H7 (cell line): ENCODE results near the gene IFNL4. TPM values are rescaled to one million over a fixed set of nuclear protein-coding genes. Genes with fewer than 3 reads are reported as not detected.
"Not testable (repeated sequence)": the region's sequence is repeated elsewhere in the genome, so short reads cannot be mapped to it uniquely, and the experiment has no call there.

Experiments used
- DNase-seq: peaks from one replicate; pipeline ENCODE4 v3.0.0; 2012
- H3K27me3 ChIP-seq: 2 replicates; pipeline ENCODE4 v1.6.0; 2011; ENCODE audit warnings: mild to moderate bottlenecking, low read length; ENCODE audit not compliant: control insufficient read depth, insufficient read depth
- H3K36me3 ChIP-seq: replicated peaks from 2 replicates; pipeline ENCODE4 v1.5.1; 2011; ENCODE audit warnings: low read length; ENCODE audit not compliant: control insufficient read depth, insufficient read depth
- H3K4me3 ChIP-seq: 2 replicates; pipeline ENCODE4 v1.5.1; 2011; ENCODE audit warnings: low read depth, mild to moderate bottlenecking, control low read depth, low read length, moderate library complexity; ENCODE audit not compliant: insufficient read depth
- total RNA-seq: library from RNA; depleted of rRNA; stranded (reverse); fragments of >200 nt; shearing (Covaris generic); gene quantifications from 2 replicates; pipeline ENCODE4 v1.2.3, GENCODE V29; 2014

The IFNL4 gene
- total RNA-seq, 1 experiment from 2014 or later: not detected

DNA sequence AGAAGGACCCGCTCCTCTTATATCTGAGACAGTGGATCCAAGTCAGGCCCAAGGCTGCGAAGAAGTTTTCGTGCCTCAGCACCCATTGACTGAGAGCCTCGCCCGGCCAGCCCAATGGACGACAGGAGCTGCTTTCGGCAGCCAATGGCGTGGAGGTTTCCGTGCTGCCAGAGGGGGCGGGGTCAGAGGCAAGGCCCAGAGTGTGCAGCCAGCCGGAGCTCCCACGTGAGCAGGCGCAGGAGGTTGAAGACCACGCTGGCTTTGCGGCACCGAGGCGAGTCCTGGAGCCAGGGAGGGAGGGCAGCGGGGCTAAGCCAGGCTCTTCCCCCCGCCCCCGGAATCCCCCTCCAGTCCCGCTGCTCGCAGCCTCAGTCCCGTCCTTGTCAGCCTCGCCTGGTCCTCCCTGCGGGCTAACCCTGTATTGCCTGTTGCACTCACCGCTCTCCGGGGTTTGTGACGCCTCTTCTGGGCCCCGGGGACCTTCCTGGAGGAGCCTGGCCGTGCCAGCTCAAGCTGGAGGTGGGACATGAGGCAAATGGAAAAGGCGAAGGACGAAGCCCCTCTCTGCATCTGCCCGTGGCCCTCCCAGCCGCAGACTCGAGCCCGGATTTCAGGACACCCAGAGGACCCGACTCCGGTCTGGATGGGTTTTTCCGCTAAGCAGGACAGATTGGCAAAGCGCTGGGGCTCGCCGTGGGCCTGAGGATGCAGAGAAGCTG lies 1.5 kb downstream of the IFNL4 start:
- DNase-seq: peak; percentile 86
- H3K27me3 ChIP-seq: peaks cover 38% of the 10 kb centered on the region
- peak overlapping the region; percentile 32 for H3K4me3 ChIP-seq
- H3K36me3 ChIP-seq: no peaks in the 10 kb centered on the region

GRCh38 chr19:39245166-39245565 lies 3.5 kb downstream of the IFNL4 start:
- not testable (repeated sequence) for H3K4me3 ChIP-seq, DNase-seq, H3K36me3 ChIP-seq
- H3K27me3 ChIP-seq: peaks cover 36% of the 10 kb centered on the region

DNA sequence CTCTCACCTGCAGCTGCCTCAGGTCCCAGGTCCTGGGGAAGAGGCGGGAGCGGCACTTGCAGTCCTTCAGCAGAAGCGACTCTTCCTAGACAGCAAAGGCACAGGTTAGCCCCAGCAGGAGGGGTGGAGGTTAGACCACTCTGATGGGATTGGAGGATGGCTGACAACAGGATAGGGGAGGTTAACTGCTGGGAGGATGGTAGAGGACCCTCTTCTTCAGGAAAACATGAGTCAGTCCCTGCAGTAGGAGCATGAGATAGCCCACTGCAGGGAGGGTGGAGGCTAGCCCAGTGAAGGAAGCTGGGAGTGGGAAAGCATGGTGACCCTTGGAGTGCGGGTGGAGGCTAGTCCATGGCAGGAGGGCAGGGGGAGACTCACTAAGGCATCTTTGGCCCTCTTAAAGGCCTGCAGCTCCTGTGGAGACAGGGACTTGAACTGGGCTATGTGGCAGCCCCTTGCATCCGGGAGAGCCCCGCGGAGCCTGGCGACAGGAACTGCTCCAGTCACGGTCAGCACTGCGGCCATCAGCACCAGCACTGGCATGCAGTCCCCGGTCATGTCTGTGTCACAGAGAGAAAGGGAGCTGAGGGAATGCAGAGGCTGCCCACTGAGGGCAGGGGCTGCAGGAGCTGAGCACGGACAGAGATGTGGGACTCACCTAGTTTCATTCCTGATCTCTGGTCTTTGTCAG lies 4.1 kb downstream of the IFNL4 start, which contains the start of gene IFNL3:
Gene IFNL3 (minus strand): TSS at position 597 of the 691 bp plus-strand sequence. CDS start 39 bp downstream, at position 558.
- not testable (repeated sequence) for H3K36me3 ChIP-seq, DNase-seq, H3K4me3 ChIP-seq
- H3K27me3 ChIP-seq: peaks cover 31% of the 10 kb centered on the region

DNA sequence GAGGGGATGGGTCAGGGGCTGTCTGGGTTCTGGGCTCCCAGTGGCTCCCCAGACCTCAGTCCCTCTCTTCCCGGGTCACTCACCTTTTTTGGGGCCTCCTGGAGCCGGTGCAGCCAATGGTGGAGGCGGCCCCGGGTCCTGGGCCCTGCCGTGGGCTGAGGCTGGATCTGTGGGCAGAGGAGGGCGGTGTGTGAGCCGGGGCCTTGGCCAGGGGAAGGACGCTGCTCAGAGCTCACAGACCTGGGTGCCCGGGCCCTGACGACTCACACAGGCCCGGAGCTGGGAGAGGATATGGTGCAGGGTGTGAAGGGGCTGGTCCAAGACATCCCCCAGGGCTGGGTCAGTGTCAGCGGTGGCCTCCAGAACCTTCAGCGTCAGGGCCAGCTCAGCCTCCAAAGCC lies 4.9 kb downstream of the IFNL4 start:
- not testable (repeated sequence) for DNase-seq, H3K36me3 ChIP-seq, H3K4me3 ChIP-seq
- H3K27me3 ChIP-seq: peaks cover 24% of the 10 kb centered on the region

GRCh38 chr19:39240421-39240820 lies 8.2 kb downstream of the IFNL4 start:
- H3K27me3 ChIP-seq: peaks cover 3% of the 10 kb centered on the region; the same call in 1 of the 2 replicates
- no peaks in the 10 kb centered on the region for H3K36me3 ChIP-seq
- no peak for DNase-seq
- no peak overlapping the region for H3K4me3 ChIP-seq

DNA sequence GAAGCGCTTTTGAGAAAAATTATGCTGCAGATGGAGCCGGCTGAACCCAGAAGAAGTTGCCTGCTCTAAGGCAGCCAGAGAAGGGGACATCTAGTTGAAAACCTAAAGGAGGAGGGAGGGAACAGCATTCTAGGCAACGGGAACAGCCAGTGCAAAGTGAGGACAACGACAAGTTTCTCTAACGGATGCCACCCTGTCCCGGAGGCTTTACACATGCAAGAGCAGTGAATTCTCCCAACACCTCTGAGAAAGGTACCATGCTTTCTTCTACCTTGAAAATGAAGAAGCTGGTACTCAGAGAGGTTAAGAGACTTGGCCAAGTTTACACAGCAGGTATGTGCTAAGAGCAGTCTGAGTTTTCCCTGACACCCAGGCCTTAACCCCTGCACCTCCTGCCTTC lies 9.7 kb downstream of the IFNL4 start:
- Histone ChIP-seq H3K36me3 (no peaks in the 10 kb centered on the region), H3K4me3 (no peak overlapping the region), H3K27me3 (peaks cover 3% of the 10 kb centered on the region; the same call in 1 of the 2 replicates)
- DNase-seq: no peak

DNA sequence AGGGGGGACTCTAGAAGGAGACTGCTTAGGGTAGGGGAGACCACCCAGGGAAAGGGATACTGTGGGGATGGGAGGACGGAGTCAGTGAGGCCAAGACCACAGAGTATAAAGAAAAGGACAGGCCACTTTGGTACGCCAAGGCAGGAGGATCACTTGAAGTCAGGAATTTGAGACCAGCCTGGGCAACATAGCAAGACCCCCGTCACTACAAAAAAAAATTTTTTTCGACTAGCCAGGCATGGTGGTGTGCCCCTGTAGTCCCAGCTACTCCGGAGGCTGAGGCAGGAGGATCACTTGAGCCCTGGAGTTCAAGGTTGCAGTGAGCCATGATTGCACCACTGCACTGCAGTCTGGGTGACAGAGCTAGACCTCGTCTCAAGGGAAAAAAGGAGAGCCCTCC lies 10.4 kb downstream of the IFNL4 start:
- no peak for DNase-seq

GRCh38 chr19:39237200-39238184 lies 11.2 kb downstream of the IFNL4 start:
- Histone ChIP-seq H3K27me3 (peaks cover 3% of the 10 kb centered on the region; the same call in 1 of the 2 replicates), H3K4me3 (no peak overlapping the region), H3K36me3 (no peaks in the 10 kb centered on the region)
- peak; percentile 62 for DNase-seq

More for the DNA sequence above, 10.4 kb downstream of the IFNL4 start:
- no peak overlapping the region for H3K4me3 ChIP-seq
- H3K27me3 ChIP-seq: peaks cover 3% of the 10 kb centered on the region; the same call in 1 of the 2 replicates
- no peaks in the 10 kb centered on the region for H3K36me3 ChIP-seq

GRCh38 chr19:39236527-39236926 lies 12.1 kb downstream of the IFNL4 start:
- Histone ChIP-seq H3K36me3 (no peaks in the 10 kb centered on the region), H3K27me3 (peaks cover 3% of the 10 kb centered on the region; the same call in 1 of the 2 replicates)

DNA sequence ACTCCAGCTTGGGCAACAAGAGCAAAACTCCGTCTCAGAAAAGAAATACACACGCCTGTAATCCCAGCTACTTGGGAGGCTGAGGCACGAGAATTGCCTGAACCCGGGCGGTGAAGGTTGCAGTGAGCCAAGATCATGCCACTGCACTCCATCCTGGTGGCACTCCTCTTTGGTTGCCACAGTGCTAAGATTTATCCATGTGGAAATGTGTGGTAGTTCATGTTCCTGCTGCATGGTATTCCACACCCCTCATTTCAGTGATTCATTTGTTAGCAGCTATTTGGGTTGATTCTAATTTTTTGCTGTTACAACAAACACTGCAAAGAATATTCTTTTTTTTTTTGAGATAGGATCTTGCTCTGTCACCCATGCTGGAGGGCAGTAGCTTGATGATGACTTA lies 15.9 kb downstream of the IFNL4 start:
- no peak for DNase-seq
- no peaks in the 10 kb centered on the region for H3K36me3 ChIP-seq
- no peaks in the 10 kb centered on the region; the same call in 1 of the 2 replicates for H3K27me3 ChIP-seq
- H3K4me3 ChIP-seq: no peak overlapping the region

More at GRCh38 chr19:39236527-39236926, 12.1 kb downstream of the IFNL4 start:
- no peak overlapping the region for H3K4me3 ChIP-seq
- DNase-seq: peak; percentile 13

DNA sequence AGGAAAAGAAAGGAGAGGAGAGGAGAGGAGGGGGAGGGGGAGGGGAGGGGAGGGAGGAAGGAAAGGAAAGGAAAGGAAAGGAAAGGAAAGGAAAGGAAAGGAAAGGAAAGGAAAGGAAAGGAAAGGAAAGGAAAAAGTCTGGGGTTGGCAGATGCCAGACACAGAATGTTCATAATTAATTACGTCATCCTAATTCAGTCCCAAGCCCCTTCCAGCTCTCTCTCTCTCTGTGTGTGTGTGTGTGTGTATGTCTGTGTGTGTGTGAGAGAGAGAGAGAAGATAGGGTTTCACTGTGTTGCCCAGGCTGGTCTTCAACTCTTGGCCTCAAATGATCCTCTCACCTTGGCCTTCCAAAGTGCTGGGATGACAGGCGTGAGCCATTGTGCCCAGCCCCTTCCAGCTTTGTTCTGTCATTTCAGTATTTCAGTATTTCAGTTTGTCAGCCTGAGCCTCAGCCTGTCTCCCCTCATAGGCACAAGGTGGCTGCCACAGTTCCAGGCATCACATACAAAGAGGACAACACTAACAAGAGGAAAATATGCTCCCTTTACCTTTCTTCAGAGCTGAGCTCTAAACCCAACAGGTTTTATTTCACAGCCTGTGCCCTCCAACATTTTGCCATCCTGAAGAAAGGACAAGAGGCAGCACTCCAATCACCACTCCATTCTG lies 18.4 kb downstream of the IFNL4 start:
- no peak overlapping the region for H3K4me3 ChIP-seq
- no peak for DNase-seq
- no peaks in the 10 kb centered on the region for H3K36me3 ChIP-seq
- no peaks in the 10 kb centered on the region; the same call in 1 of the 2 replicates for H3K27me3 ChIP-seq

DNA sequence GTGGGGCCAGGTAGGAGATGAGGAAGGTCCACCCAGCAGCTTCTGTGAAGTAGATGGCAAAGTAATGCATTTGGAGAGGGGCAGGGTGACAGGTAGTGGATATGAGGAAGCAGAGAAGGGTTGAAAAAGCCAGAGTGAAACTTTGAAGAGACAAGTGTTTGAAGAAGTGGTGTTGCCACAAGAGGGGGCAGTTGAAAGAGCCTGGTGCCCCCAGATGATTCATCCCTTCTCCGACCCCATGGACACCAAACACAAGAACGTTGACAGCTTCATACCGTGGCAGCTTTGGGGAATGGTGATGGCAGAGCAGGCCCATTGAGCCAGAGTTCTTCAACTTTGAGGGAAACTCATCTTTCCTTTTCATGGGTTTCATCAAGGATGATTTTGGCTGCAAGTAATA lies 23.7 kb downstream of the IFNL4 start:
- H3K4me3 ChIP-seq: no peak overlapping the region
- DNase-seq: peak; percentile 56
- no peaks in the 10 kb centered on the region for H3K36me3 ChIP-seq
- peaks cover 5% of the 10 kb centered on the region; the same call in 1 of the 2 replicates for H3K27me3 ChIP-seq

DNA sequence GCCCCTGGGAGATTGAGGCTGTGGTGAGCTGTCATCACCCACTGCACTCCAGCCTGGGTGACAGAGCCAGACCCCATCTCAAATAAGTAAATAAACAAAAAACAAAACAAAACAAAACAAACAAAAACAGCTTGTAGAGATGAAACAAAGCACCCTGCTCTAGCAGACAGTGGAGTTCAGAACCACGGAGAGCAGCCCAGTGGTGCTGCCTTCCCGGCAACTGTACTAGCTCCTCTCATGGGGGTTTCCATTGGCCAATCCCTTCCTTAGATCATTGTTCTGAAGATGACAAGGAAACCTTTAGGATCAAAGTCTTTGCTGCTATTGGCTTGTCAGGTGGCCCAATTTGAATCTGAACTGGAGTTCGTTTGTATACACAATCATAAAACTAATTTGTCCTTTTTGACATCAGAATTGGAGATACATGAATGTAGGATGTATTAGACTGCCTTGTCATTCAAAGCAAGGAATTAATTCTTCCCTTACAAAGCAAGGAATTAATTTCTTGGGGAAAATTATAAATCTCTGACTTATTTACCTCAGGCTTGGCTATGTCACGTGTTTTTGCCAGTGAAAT lies 24.9 kb downstream of the IFNL4 start:
- Histone ChIP-seq H3K36me3 (no peaks in the 10 kb centered on the region), H3K4me3 (no peak overlapping the region), H3K27me3 (peaks cover 6% of the 10 kb centered on the region; the same call in 1 of the 2 replicates)
- DNase-seq: peak; percentile 75
